GM23338 (cell line): ENCODE measurements around the gene OSBPL10. TPM values are rescaled to one million over a fixed set of nuclear protein-coding genes. Genes with fewer than 3 reads are reported as not detected.

Experiments
- ATAC-seq: fragments of 200-7000 bp; cut with Tn5 transposase; 3 replicates; pipeline ENCODE4 v1.9.1; 2020
- DNase-seq: peaks from one replicate; pipeline ENCODE4 v3.0.0-alpha.2; 2015; ENCODE audit warnings: low spot score
- H2AFZ ChIP-seq: fragments of 200-600 bp; sonication (generic); 2 replicates; pipeline ENCODE4 v1.8.0; 2016; ENCODE audit warnings: antibody characterized with exemption, mild to moderate bottlenecking, moderate library complexity
- H3F3A ChIP-seq: fragments of 200-600 bp; sonication (generic); replicated peaks from 2 replicates; pipeline ENCODE4 v1.8.0; 2017; ENCODE audit warnings: antibody characterized with exemption, mixed run types, low read depth
- H3K27ac ChIP-seq: fragments of 200-600 bp; sonication (generic); 2 replicates; pipeline ENCODE4 v1.6.1; 2016; ENCODE audit warnings: low read depth
- H3K27me3 ChIP-seq: fragments of 200-600 bp; sonication (generic); 2 replicates; pipeline ENCODE4 v1.8.0; 2016; ENCODE audit warnings: mild to moderate bottlenecking, mixed run types, moderate library complexity; ENCODE audit not compliant: insufficient read depth
- H3K36me3 ChIP-seq: fragments of 200-600 bp; sonication (generic); 2 replicates; pipeline ENCODE4 v1.8.0; 2016; ENCODE audit warnings: mild to moderate bottlenecking; ENCODE audit not compliant: insufficient read depth
- H3K4me1 ChIP-seq: fragments of 200-600 bp; sonication (generic); 2 replicates; pipeline ENCODE4 v1.8.0; 2016; ENCODE audit warnings: mild to moderate bottlenecking, moderate library complexity; ENCODE audit not compliant: insufficient read depth
- H3K4me2 ChIP-seq: fragments of 200-600 bp; sonication (generic); 2 replicates; pipeline ENCODE4 v1.7.1; 2017; ENCODE audit warnings: mixed run types
- H3K4me3 ChIP-seq: fragments of 200-600 bp; sonication (generic); 2 replicates; pipeline ENCODE4 v1.6.1; 2016; ENCODE audit warnings: mixed run types
- H3K79me2 ChIP-seq: fragments of 200-600 bp; sonication (generic); replicated peaks from 2 replicates; pipeline ENCODE4 v1.8.0; 2017; ENCODE audit warnings: mild to moderate bottlenecking; ENCODE audit not compliant: insufficient read depth
- H3K9me2 ChIP-seq: fragments of 200-600 bp; sonication (generic); 2 replicates; pipeline ENCODE4 v1.8.0; 2017; ENCODE audit not compliant: insufficient read depth
- H4K20me1 ChIP-seq: fragments of 200-600 bp; sonication (generic); replicated peaks from 2 replicates; pipeline ENCODE4 v1.8.0; 2017; ENCODE audit warnings: mild to moderate bottlenecking; ENCODE audit not compliant: insufficient read depth
- H3K27ac Mint-ChIP-seq: 2 replicates; pipeline ENCODE4 v1.8.0; 2020; ENCODE audit warnings: inconsistent platforms, mild to moderate bottlenecking, moderate library complexity, mixed read lengths
- H3K27me3 Mint-ChIP-seq: 3 replicates; pipeline ENCODE4 v1.8.0; 2022; ENCODE audit warnings: low read depth, mild to moderate bottlenecking, moderate library complexity, mixed read lengths, inconsistent platforms; ENCODE audit not compliant: insufficient read depth, poor library complexity
- H3K36me3 Mint-ChIP-seq: 3 replicates; pipeline ENCODE4 v1.8.0; 2021; ENCODE audit warnings: low read depth, mild to moderate bottlenecking, inconsistent platforms, moderate library complexity, mixed read lengths
- H3K4me1 Mint-ChIP-seq: 3 replicates; pipeline ENCODE4 v1.8.0; 2020; ENCODE audit warnings: mild to moderate bottlenecking, inconsistent platforms, mixed read lengths
- H3K4me3 Mint-ChIP-seq: 3 replicates; pipeline ENCODE4 v1.8.0; 2021; ENCODE audit warnings: moderate library complexity, mild to moderate bottlenecking, inconsistent platforms, mixed read lengths
- H3K9me3 Mint-ChIP-seq: 3 replicates; pipeline ENCODE4 v1.8.0; 2020; ENCODE audit warnings: moderate library complexity, mild to moderate bottlenecking, inconsistent platforms, mixed read lengths
- CREB1 ChIP-seq: fragments of 250-450 bp; sonication (Bioruptor Pico); IDR thresholded peaks from 2 replicates; pipeline ENCODE4 v1.5.0; 2020; ENCODE audit warnings: low read depth, mild to moderate bottlenecking, moderate library complexity
- CTCF ChIP-seq, 2 experiments: fragments of 200-600 bp in 1 of 2; sonication (generic) in 1 of 2; conservative IDR thresholded peaks; 2 replicates each; pipeline versions ENCODE4 v1.5.1 to v1.6.1; 2016 to 2017; ENCODE audit warnings: antibody characterized with exemption in 2 of 2, low read depth in 2 of 2, mild to moderate bottlenecking in 2 of 2, moderate library complexity in 1 of 2
- ETS1 ChIP-seq: IDR thresholded peaks from 2 replicates; pipeline ENCODE4 v1.6.1; 2016; ENCODE audit warnings: antibody characterized with exemption
- EZH2 ChIP-seq: fragments of 200-600 bp; sonication (generic); IDR thresholded peaks from one replicate; pipeline ENCODE4 v1.8.0; 2017; ENCODE audit warnings: antibody characterized with exemption, mild to moderate bottlenecking, low read depth; ENCODE audit not compliant: unreplicated experiment
- EZH2phosphoT487 ChIP-seq: fragments of 200-600 bp; sonication (generic); IDR thresholded peaks from one replicate; pipeline ENCODE4 v1.8.1; 2018; ENCODE audit warnings: antibody characterized with exemption; ENCODE audit not compliant: unreplicated experiment
- JUNB ChIP-seq: IDR thresholded peaks from one replicate; pipeline ENCODE4 v1.6.1; 2016; ENCODE audit warnings: antibody characterized with exemption; ENCODE audit not compliant: unreplicated experiment
- NANOG ChIP-seq: IDR thresholded peaks from 2 replicates; pipeline ENCODE4 v1.6.1; 2016; ENCODE audit warnings: antibody characterized with exemption, borderline replicate concordance
- POLR2AphosphoS5 ChIP-seq: IDR thresholded peaks from 2 replicates; pipeline ENCODE4 v1.6.1; 2016; ENCODE audit warnings: antibody characterized with exemption, low read depth
- REST ChIP-seq: IDR thresholded peaks from one replicate; pipeline ENCODE4 v1.6.1; 2018; ENCODE audit warnings: antibody characterized with exemption; ENCODE audit not compliant: unreplicated experiment
- STAT1 ChIP-seq: IDR thresholded peaks from one replicate; pipeline ENCODE4 v1.6.1; 2016; ENCODE audit warnings: antibody characterized with exemption; ENCODE audit not compliant: unreplicated experiment
- ZNF114 ChIP-seq: fragments of 250-450 bp; sonication (Bioruptor Pico); IDR thresholded peaks from 2 replicates; pipeline ENCODE4 v1.5.0; 2020; ENCODE audit warnings: mild to moderate bottlenecking, moderate library complexity
- ZNF331 ChIP-seq: fragments of 250-450 bp; sonication (Bioruptor Pico); IDR thresholded peaks from 2 replicates; pipeline ENCODE4 v1.5.0; 2020; ENCODE audit warnings: low read depth, mild to moderate bottlenecking, moderate library complexity
- ZNF462 ChIP-seq: fragments of 250-450 bp; sonication (Bioruptor Pico); IDR thresholded peaks from 2 replicates; pipeline ENCODE4 v1.5.0; 2020; ENCODE audit warnings: mild to moderate bottlenecking, moderate library complexity
- polyA plus RNA-seq: library from polyadenylated mRNA; unstranded; fragments of >200 nt; fragmentation: Nextera tagmentation; extraction: Ambion mirVana; gene quantifications from 2 replicates; pipeline ENCODE4 v1.2.1, GENCODE V29; 2016
- total RNA-seq: library from RNA; depleted of rRNA; stranded (reverse); fragments of >200 nt; shearing (Covaris generic); gene quantifications from 2 replicates; pipeline ENCODE4 v1.2.3, GENCODE V29; 2014

The OSBPL10 gene
- total and polyA plus RNA-seq, 2 experiments from 2014 or later, result 23.8 to 149 TPM

DNA sequence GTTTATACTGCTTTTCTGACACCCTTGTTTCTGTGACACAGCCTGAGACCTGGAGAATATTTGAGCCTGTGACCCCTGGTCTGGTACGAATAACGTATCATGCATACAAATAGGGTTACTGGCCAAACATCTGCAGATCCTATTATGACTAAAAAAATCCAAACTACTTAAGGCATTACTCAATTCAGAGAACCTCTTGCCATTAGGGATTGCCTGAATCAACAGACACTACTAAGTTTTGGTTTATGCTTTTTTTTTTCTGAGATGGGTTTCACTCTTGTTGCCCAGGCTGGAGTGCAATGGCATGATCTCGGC, 35.4 kb downstream of the OSBPL10 start:
- Mint-ChIP-seq H3K9me3 (peaks cover 7% of the 10 kb centered on the region), H3K36me3 (peaks cover 23% of the 10 kb centered on the region), H3K4me3 (no peak overlapping the region), H3K4me1 (peaks cover 49% of the 10 kb centered on the region), H3K27me3 (peaks cover 7% of the 10 kb centered on the region), H3K27ac (no peak overlapping the region)
- peaks cover 100% of the 10 kb centered on the region for H3K79me2 ChIP-seq
- peak overlapping the region; percentile 22; the same call in 1 of the 2 replicates for H3K27ac ChIP-seq
- peaks cover 58% of the 10 kb centered on the region for H3K4me1 ChIP-seq
- ATAC-seq (no peak), DNase-seq (no peak)
- H2AFZ ChIP-seq, result no peak overlapping the region
- H3K36me3 ChIP-seq, result no peaks in the 10 kb centered on the region
- H3K27me3 ChIP-seq, result no peaks in the 10 kb centered on the region
- H3K4me2 ChIP-seq, result no peak overlapping the region
- H4K20me1 ChIP-seq, result peaks cover 18% of the 10 kb centered on the region
- no peaks in the 10 kb centered on the region for H3K9me2 ChIP-seq
- no peak overlapping the region for H3K4me3 ChIP-seq
- TF ChIP-seq STAT1 (no peak), ZNF114 (CRISPR knock-in tag) (no peak), CREB1 (CRISPR knock-in tag) (no peak), POLR2AphosphoS5 (no peak), REST (no peak), EZH2phosphoT487 (no peak), ETS1 (no peak), JUNB (no peak), CTCF (conservative IDR thresholded peaks at IDR 0.05; ENCODE audit: low read depth in 2 of 2) (no peak), ZNF462 (no peak), NANOG (no peak), ZNF331 (CRISPR knock-in tag) (no peak), EZH2 (no peak)
- no peaks in the 10 kb centered on the region for H3F3A ChIP-seq
